GM12891 (cell line): Measurements from ENCODE around the gene DDX39A.

ENCODE experiments used
- POLR2AphosphoS5 ChIP-seq: IDR thresholded peaks from 2 replicates; pipeline ENCODE4 v1.6.1; 2011; ENCODE audit warnings: low read depth, low read length, control low read depth
- POU2F2 ChIP-seq: IDR thresholded peaks from 2 replicates; pipeline ENCODE4 v1.6.1; 2011; ENCODE audit warnings: low read depth, mild to moderate bottlenecking, control low read depth, low read length, moderate library complexity
- SPI1 ChIP-seq: IDR thresholded peaks from 2 replicates; pipeline ENCODE4 v1.6.1; 2011; ENCODE audit warnings: low read depth, low read length, control low read depth

- no peak for TF ChIP-seq SPI1
- TF ChIP-seq POLR2AphosphoS5: no peak
- TF ChIP-seq POU2F2: no peak
These were observed 44.6 kb upstream of the DDX39A start for GRCh38 chr19:14463747-14464146.
